Activated CD8-positive, alpha-beta memory T cell treated with anti-CD3 and anti-CD28 coated beads for 48 hours (primary cell): ENCODE measurements around the gene E2F8.

ENCODE experiments used
- DNase-seq, 3 experiments: peaks; one replicate each; pipeline ENCODE4 v3.0.0-alpha.2; 2020; ENCODE audit warnings: low read depth in 2 of 3, low spot score in 2 of 3

Gene E2F8

GRCh38 chr11:19220903-19221724 is 19.6 kb downstream of the E2F8 start:
- DNase-seq = no peak

DNA sequence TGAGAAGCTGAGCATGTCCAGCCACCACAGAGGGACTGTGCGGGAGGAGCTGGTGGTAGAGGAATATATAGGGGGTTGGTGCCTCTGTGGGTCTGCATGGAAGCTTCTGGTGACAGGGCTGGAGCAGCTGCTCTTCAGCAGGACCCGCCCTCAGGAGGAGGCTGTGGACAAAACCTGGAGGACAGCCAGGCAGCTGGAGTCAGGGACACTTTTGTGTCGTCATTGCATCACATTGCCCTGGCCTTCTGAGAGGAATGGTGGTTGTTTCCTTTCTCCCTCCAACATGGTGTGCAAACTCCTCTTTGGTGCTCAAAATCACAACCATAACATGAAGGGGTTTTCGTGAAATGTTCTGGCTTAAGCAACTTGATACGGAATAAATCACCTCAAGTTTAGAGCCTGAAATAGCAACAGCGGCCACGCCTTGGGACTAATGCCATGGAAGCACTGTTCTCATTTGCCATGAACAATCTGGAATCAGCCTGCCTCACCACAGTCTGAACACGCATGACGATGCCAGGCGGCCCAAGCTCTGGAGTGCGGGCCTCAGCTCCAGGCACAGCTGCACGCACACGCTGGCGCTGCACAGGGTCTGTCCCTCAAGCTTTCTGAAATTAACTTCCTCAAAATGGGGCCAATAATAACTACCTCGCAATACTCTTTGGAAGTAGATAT is 21.8 kb downstream of the E2F8 start:
- no peak for DNase-seq

- DNase-seq = no peak
Measured at GRCh38 chr11:19218216-19218615, 22.5 kb downstream of the E2F8 start.

DNA sequence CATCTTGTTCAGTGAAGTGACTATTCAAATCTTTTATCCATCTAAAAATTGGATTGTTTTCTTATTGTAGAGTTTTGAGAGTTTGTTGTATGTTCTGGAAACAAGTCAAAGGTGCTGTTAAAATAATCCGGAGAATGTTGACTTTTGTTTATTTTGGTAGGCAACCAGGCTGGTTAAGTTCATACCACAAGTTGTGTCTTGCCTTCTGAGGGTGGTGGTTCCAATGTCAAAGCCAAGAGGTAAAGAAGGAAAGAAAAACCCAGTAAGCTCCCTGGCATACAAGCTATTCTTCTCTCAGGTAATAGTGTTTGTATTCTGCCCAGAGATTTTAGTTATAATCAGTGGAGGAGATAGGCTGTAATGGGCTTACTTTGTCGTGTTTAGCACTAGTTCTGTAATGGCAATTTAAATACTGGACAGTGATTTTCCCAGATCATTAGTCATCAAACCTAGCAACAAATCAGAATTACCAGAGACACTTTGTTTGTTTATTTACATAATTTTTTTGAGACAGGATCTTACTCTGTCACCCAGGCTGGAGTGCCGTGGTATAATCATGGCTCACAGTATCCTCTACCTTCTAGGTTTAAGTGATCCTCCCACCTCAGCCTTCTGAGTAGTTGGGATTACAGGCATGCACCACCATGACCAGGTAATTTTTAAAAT is 23.9 kb downstream of the E2F8 start:
- no peak for DNase-seq

GRCh38 chr11:19216021-19216420 is 24.7 kb downstream of the E2F8 start:
- no peak for DNase-seq

DNA sequence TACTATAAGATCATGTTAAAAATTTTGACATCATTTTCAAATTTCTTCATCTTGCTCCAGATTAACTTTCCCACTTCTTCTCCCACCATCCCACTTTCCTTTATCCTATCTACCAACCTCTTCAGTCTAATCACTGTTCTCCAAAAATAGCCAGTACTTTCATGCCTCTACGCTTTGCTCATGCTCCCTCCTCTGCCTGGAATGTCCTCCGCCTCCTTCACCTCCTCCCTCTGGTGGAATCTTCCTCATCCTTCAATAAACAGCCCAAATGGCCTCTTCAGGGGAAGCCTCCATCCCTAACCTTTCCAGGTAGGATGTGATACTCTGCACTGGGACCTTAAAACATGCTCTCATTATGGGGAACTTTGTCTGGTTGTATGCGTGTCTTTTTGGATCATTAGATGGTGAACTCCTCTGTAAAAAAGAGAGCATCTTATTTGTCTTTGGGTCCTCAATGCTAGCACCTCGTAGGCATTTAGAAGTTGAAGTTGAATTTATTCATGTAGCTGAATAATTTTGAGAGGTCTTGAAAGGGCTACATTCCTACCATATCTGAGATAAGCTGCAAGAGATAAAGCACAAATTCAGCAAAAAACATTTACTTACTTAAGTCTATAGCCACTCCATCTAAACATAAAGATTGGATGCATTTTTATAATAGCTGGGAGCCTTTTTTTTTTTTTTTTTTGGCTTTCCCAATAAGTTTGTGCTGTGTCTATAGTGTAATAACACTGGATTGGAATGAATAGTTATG is 31.0 kb downstream of the E2F8 start:
- DNase-seq = no peak

DNA sequence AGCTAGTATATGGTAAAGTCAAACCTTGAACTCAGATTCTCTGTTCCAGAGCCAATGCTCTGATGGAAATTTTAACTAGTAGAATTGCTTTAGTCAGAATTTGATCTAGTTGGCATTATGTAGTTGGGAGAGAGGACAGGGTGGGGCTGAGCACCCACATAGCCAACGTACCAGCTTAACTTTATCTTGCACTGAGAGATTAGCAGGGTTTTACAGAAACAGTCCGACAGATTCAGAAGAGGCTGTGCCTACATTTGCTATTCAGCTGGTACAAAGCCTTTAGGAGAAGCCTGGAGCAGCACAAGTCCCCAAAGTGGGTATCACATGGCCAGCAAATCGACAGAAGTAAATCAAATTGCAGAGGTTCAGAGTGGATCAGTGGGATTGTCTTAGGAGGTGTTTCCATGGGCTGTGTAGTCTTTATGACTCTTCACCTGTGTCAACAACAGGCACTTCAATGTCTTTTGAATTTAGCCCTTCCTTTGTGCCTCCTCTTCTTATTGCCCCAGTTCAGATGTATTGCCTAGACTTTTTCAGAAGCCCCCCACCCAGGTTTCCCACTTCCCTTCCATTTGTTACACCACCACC is 31.7 kb downstream of the E2F8 start:
- no peak for DNase-seq

GRCh38 chr11:19208181-19208580 is 32.6 kb downstream of the E2F8 start:
- DNase-seq = no peak

DNA sequence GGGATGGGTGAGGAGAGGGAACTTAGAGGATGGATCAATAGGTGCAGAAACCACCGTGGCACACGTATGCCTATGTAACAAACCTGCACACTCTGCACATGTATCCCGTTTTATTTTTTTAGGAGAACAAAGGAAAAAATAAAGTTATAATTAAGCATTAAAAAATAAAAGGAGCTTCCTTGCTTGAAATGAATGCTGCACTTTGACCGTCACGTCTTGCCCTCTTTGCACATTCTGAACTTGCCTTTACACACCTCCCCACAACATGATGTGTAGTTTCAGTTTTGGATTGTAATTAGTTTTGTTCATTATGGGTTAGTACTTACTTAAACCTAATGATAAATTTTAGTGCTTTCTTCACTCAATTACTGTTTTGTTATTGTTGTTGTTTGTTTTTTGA is 35.9 kb downstream of the E2F8 start:
- DNase-seq = no peak

- DNase-seq = no peak
Measured at GRCh38 chr11:19201737-19202605, 38.8 kb downstream of the E2F8 start, which contains the start of gene CSRP3. CSRP3 (minus strand) TSS chr11:19201983; CDS start chr11:19192448, 9,535 bp downstream.

DNA sequence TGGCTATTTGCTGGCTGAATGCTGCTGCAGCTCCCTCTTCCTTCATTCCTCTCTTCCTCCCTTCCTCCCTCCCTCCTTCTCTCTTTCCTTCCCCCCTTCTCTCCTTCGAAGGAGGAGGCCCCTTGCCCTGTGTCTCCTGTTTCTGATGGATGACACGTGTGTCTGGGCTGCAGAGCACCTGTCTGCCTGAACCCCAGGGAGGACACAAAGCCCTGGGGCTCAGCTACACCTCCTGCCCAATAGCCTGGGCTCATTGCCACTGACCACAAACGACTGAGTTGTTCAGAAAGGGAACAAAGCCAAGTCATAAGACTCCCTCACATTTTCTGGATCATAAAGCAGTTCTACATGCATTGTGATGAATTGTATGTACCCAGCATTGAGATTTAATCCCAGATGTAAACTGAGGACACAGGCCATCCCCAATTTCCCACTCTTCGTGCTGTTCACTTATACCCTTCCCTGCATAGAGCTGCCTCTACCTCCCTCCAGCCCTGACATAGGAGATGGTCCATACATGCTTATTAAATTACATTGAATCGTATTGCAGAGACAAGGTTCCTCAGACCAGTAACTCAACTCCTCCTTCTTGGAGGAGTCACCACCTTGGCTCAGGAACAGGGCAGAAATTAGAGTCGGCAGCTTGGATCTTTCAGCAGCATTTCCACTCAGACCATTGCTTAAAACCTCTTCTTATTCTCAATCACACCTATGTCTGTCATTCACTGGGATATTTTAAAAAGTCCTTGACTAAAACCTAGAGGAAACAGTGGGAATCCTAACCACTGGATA is 40.1 kb downstream of the E2F8 start:
- no peak for DNase-seq

DNA sequence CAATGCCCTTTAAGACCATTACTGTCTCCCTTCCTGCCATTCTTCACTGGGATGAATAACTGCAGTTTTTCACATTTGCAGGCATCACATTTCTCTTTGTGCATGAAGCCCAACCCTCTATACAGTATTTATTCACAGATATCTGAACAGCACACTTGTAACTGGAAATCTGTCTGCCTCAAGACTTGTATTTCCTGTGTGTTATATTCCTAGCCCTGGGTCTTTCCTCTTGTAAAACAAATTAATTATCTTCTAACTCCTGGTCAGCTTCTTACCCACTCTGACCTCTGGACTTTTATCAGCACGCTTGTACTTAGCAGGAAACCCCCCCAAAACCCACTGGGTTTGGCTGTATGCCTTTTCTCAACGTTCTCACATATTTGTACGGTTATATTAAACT is 41.0 kb downstream of the E2F8 start:
- no peak for DNase-seq

DNA sequence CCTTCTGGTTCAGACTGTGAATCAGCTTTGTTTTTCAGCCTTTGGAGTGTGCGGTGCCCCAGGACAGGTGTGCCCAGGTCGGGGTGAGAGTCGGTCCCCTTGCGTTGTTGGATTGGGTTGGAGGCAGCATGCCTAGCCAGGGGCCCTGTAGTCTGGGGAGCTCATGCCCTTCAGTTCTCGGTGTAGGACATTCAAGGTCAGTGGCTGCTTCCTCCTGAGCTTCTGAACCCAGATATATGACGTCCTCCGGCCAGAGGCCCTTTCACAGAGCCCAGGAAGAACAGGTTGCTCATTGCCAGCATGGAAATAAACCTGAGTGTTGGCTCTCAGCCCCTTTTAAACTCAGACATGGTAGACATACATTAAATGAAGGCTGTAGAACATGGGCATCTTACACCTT is 41.7 kb downstream of the E2F8 start:
- DNase-seq = no peak

- DNase-seq = no peak
Measured at GRCh38 chr11:19196432-19196831, 44.3 kb downstream of the E2F8 start.

DNA sequence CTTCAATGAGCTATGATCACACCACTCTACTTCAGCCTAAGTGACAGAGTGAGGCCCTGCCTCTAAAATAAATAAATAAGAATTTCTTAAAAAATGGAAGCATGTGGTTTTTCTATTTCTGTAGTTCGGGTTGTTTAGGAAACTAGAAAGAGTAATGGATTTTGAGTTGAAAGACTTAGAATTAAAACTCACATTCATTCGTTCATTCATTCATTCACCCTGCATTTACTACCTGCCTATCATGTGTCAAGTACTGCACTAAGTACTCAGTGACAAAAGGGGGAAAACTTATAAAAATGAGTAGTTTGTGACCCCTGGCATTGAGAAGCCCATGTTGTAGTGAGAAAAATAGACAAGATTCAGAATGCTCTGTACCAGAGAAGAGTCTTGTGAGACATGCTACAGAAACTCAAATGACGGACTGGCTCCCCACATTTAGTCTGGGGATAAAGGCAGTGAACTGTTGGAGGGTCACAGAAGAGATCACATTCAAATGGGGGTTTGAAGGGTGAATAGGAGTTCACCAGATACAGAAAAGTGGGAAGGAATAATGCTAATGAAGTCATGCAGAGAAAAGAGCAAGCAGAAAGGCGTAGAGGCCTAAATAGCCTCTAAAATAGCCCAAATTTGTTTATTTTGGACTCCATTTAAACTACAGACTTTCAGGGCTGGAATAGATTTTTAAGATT is 46.0 kb downstream of the E2F8 start:
- no peak for DNase-seq

DNA sequence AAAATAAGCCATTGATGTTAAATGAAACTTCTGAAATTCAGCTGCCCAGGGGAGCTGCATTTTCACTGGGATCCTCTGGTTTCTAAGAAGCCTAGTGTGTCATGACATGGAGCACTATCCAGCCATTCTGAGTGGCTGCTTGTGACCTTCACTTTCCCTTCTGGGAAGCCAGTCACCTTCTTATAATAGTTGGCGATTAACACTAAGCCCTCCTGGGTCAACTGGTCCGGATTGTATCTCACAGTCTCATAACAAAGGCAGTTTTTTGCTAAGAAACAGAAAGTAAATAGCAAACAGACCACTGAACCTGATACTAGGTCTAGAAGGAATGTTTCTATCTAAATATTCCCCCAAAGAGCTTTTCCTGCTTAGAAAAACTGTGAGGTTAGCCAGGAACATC is 46.8 kb downstream of the E2F8 start:
- DNase-seq = no peak

GRCh38 chr11:19191530-19192169 is 49.1 kb downstream of the E2F8 start:
- DNase-seq = no peak

DNA sequence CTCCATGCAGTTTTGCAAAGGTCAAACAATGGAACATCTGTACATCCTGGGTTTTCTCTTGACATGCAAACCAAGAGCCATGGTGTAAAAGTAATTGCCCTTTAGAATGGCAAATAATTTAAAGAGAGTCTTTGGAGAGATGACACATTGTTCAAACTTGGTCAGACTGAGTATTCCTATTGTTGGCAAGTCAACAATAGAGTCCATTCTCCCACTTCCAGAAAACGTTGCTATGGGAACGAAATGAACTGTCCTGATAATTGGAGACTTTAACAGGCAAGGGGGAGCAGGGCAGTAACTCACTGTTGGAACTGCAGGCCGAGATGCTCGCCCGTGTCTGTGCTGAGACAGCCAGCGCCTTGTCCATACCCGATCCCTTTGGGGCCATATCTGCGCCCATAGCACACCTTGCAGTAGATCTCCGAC is 52.9 kb downstream of the E2F8 start:
- DNase-seq = no peak
